ENCODE results near the gene PRUNE2.

DNA sequence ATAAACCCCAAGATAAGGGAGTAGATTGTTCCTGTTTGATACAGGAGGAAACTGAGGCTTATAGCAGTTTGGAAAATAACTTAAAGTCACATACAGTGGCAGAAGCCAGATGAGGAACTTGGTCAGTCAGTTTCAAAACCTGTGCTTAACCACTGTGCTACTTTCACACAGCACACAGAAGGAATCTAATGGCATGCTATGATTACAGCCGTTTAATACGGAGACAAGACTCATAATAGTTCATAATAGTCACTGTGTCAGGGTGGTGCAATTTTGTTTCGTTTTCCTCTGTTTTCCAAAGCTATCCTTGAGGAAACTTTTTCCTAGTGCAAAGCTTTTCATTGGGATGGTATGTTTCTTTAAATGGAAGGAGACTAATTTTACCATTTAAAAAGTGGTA lies 334.6 kb downstream of the PRUNE2 start:
- TF ChIP-seq CTCF (IDR thresholded peaks at IDR 0.05) (no peak), POLR2A (IDR thresholded peaks at IDR 0.05) (no peak)

Measured in Peyer's patch (tissue), 4 donors.